ENCODE results near the gene VWA5B1.

Gene VWA5B1

GRCh38 chr1:20399606-20400180, 109.0 kb downstream of the VWA5B1 start:
- DNase-seq = no peak

GRCh38 chr1:20400341-20401177, 109.9 kb downstream of the VWA5B1 start:
- no peak for DNase-seq

GRCh38 chr1:20401405-20402010, 110.8 kb downstream of the VWA5B1 start:
- DNase-seq = no peak

GRCh38 chr1:20402585-20403422, 112.1 kb downstream of the VWA5B1 start:
- no peak for DNase-seq

- no peak for DNase-seq
These were observed 112.9 kb downstream of the VWA5B1 start for GRCh38 chr1:20403423-20404145.

GRCh38 chr1:20404466-20404865, 113.8 kb downstream of the VWA5B1 start:
- no peak for DNase-seq
